ENCODE results near the gene THUMPD3. TPM values are rescaled to one million over a fixed set of nuclear protein-coding genes. Genes with fewer than 3 reads are reported as not detected.
A peak's percentile ranks its signal among the peaks of the same experiment; 100 is the strongest.

The THUMPD3 gene
- 10 to 100 TPM; 16.2 to 36.6 (median 25.4) TPM for polyA plus RNA-seq
- long read RNA-seq, donor 1 = 0 reads
- long read RNA-seq, donor 2, partial matches to known transcripts = 0 of 3 reads
- long read RNA-seq, donor 2, other reads (novel, unspliced or antisense) = 0 of 3 reads
- long read RNA-seq, donor 3, partial matches to known transcripts = 16 of 18 reads
- long read RNA-seq, donor 3, other reads (novel, unspliced or antisense) = 0 of 18 reads
- long read RNA-seq, donor 4, partial matches to known transcripts = 0 of 1 reads
- long read RNA-seq, donor 4, other reads (novel, unspliced or antisense) = 0 of 1 reads
- long read RNA-seq, donor 5 = 0 reads
- long read RNA-seq, donor 6, partial matches to known transcripts = 0 of 1 reads
- long read RNA-seq, donor 6, other reads (novel, unspliced or antisense) = 0 of 1 reads
- long read RNA-seq, donor 7 = 0 reads
- long read RNA-seq, donor 8, partial matches to known transcripts = 0 of 2 reads
- long read RNA-seq, donor 8, other reads (novel, unspliced or antisense) = 0 of 2 reads
- long read RNA-seq, donor 9 = 0 reads
- long read RNA-seq, donor 10, partial matches to known transcripts = 0 of 2 reads
- long read RNA-seq, donor 10, other reads (novel, unspliced or antisense) = 0 of 2 reads

DNA sequence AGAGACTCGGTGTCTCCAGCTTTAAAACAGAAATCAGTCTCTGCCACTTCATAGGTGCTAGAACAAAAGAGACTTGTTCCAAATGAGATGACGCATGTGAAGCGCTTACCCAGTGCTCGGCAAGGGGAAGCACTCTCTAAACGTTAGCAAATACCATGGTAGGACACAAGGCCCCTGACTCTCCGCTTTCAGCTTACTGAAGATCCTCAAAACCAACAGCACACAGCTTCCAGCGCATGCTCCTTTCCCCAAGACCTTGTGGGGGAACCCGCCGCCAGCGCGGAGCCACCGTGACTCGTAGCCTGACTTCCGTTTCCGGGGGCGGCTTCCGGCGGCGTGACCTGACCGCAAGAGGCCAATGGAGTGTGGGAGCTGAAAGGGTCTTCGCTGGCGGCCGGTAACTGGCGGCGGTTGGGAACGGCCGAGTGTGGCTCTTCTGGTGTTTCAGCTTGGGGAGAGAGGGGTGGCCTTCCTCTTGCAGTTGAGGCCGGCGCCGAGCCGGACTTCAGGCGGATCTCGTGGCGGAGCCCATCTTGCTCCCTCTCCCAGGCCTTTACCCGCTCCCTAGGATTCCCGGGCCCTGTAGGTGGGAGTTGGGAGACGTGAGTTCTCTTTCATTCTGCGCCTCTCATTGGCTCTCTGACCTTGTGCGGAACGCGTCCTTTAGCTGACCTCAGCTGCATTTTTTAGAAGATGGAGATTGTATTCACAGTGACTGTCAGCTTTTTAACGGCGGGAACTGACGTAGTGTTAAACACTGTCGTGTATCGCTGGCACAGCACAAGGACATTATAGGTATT lies at the start of gene THUMPD3:
TSS of gene THUMPD3 (plus strand) at position 324 of the 800 bp plus-strand sequence. CDS start 2,015 bp downstream, outside the sequence.
- peaks cover 0 to 5% (median 3%) of the 10 kb centered on the region in 3 donors for H3K4me1 ChIP-seq (ENCODE audit: control insufficient read depth in 3 of 3, insufficient read depth in 2 of 3, low read depth in 1 of 3, low read length in 2 of 3)
- no peaks in the 10 kb centered on the region for H3K9me3 ChIP-seq (ENCODE audit: control insufficient read depth in 2 of 2, insufficient read depth in 1 of 2, low read depth in 1 of 2, low read length in 1 of 2)
- peak within 1 kb of the TSS; percentile 74 to 94 (median 86) for H3K27ac ChIP-seq (ENCODE audit: low read depth in 1 of 3, low read length in 2 of 3)
- 0 to 2% (median 1%) methylated on average over 46 of the region's 46 CpGs for WGBS, 3 donors
- H3K27me3 ChIP-seq (ENCODE audit: control insufficient read depth in 3 of 3, insufficient read depth in 3 of 3, low read length in 3 of 3) = no peaks in the 10 kb centered on the region
- peaks cover 0 to 5% (median 0%) of the 10 kb centered on the region in 3 donors for H3K36me3 ChIP-seq (ENCODE audit: control insufficient read depth in 3 of 3, insufficient read depth in 2 of 3, low read depth in 1 of 3, low read length in 3 of 3)
- H3K4me3 ChIP-seq (ENCODE audit: low read depth in 1 of 3, low read length in 3 of 3) = peak within 1 kb of the TSS; percentile 60 to 75 (median 73)
- peak; percentile 87 to 96 for DNase-seq
- FAIRE-seq = no peak

DNA sequence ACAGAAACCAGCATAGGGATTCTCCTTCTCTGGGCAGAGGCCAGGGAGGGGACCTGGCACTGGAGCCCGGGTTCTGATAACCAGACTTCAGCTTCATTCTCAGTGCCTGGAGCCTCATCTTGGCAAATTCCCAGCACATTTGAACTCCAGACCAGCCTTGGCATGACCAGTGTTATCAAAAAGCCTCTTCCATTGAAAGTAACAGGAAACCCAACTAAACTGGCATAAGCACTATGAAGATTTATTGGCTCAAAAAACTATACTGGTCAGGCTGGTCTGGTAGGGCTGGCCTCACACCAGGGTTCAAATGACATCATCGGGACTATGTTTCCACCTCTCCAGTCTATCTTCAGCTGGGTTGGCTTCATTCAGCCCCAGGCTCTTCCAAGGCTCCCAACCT lies 48.1 kb upstream of the THUMPD3 start:
- no peak overlapping the region for H3K27ac ChIP-seq (ENCODE audit: low read depth in 1 of 3, low read length in 2 of 3)
- WGBS, 3 donors = 7 to 56% (median 41%) methylated on average over 2 of the region's 2 CpGs
- FAIRE-seq (no peak), DNase-seq (no peak)
- no peaks in the 10 kb centered on the region for H3K9me3 ChIP-seq (ENCODE audit: control insufficient read depth in 2 of 2, insufficient read depth in 1 of 2, low read depth in 1 of 2, low read length in 1 of 2)
- H3K4me3 ChIP-seq (ENCODE audit: low read depth in 1 of 3, low read length in 3 of 3) = no peak overlapping the region
- H3K4me1 ChIP-seq (ENCODE audit: control insufficient read depth in 3 of 3, insufficient read depth in 2 of 3, low read depth in 1 of 3, low read length in 2 of 3) = peaks cover 0 to 10% (median 0%) of the 10 kb centered on the region in 3 donors
- H3K36me3 ChIP-seq (ENCODE audit: control insufficient read depth in 3 of 3, insufficient read depth in 2 of 3, low read depth in 1 of 3, low read length in 3 of 3) = no peaks in the 10 kb centered on the region
- no peaks in the 10 kb centered on the region for H3K27me3 ChIP-seq (ENCODE audit: control insufficient read depth in 3 of 3, insufficient read depth in 3 of 3, low read length in 3 of 3)

GRCh38 chr3:9316881-9317361 lies 45.9 kb upstream of the THUMPD3 start:
- WGBS, 3 donors = 26 to 30% (median 28%) methylated on average over 13 of the region's 13 CpGs

DNA sequence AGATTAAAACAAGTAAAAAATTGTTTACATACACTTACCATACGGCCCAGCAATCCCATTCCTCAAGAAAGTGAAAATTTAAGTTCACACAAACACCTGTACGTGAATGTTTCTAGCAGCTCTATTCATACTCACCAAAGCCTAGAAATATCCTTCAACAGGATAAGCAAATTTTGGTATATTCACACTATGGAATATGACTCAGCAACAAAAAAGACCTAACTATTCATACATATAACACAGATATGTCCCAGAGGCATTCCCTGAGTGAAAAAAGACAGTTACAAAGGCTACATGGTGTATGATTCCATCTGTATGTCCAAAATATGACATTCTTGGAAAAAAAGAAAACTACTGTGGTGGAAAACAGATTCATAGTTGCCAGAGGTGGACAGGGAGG lies 40.1 kb upstream of the THUMPD3 start:
- DNase-seq (no peak), FAIRE-seq (no peak)
- Histone ChIP-seq H3K4me1 (ENCODE audit: control insufficient read depth in 3 of 3, insufficient read depth in 2 of 3, low read depth in 1 of 3, low read length in 2 of 3) (no peaks in the 10 kb centered on the region), H3K4me3 (ENCODE audit: low read depth in 1 of 3, low read length in 3 of 3) (no peak overlapping the region), H3K27ac (ENCODE audit: low read depth in 1 of 3, low read length in 2 of 3) (no peak overlapping the region), H3K36me3 (ENCODE audit: control insufficient read depth in 3 of 3, insufficient read depth in 2 of 3, low read depth in 1 of 3, low read length in 3 of 3) (no peaks in the 10 kb centered on the region), H3K9me3 (ENCODE audit: control insufficient read depth in 2 of 2, insufficient read depth in 1 of 2, low read depth in 1 of 2, low read length in 1 of 2) (peaks cover 0 to 2% of the 10 kb centered on the region in 2 donors), H3K27me3 (ENCODE audit: control insufficient read depth in 3 of 3, insufficient read depth in 3 of 3, low read length in 3 of 3) (no peaks in the 10 kb centered on the region)
- WGBS, 3 donors = 89 to 98% (median 95%) methylated on average over 2 of the region's 2 CpGs

More at GRCh38 chr3:9316881-9317361, 45.9 kb upstream of the THUMPD3 start:
- peak; percentile 34 to 63 for DNase-seq
- Histone ChIP-seq H3K4me1 (ENCODE audit: control insufficient read depth in 3 of 3, insufficient read depth in 2 of 3, low read depth in 1 of 3, low read length in 2 of 3) (peaks cover 0 to 5% (median 0%) of the 10 kb centered on the region in 3 donors), H3K9me3 (ENCODE audit: control insufficient read depth in 2 of 2, insufficient read depth in 1 of 2, low read depth in 1 of 2, low read length in 1 of 2) (no peaks in the 10 kb centered on the region), H3K27me3 (ENCODE audit: control insufficient read depth in 3 of 3, insufficient read depth in 3 of 3, low read length in 3 of 3) (no peaks in the 10 kb centered on the region), H3K4me3 (ENCODE audit: low read depth in 1 of 3, low read length in 3 of 3) (peak overlapping the region in 2 of 3 donors; percentile 21 to 23), H3K27ac (ENCODE audit: low read depth in 1 of 3, low read length in 2 of 3) (peak overlapping the region in 2 of 3 donors; percentile 33 to 50), H3K36me3 (ENCODE audit: control insufficient read depth in 3 of 3, insufficient read depth in 2 of 3, low read depth in 1 of 3, low read length in 3 of 3) (no peaks in the 10 kb centered on the region)
- no peak for FAIRE-seq

- Histone ChIP-seq H3K4me1 (ENCODE audit: control insufficient read depth in 3 of 3, insufficient read depth in 2 of 3, low read depth in 1 of 3, low read length in 2 of 3) (no peaks in the 10 kb centered on the region), H3K27ac (ENCODE audit: low read depth in 1 of 3, low read length in 2 of 3) (no peak overlapping the region), H3K27me3 (ENCODE audit: control insufficient read depth in 3 of 3, insufficient read depth in 3 of 3, low read length in 3 of 3) (no peaks in the 10 kb centered on the region), H3K9me3 (ENCODE audit: control insufficient read depth in 2 of 2, insufficient read depth in 1 of 2, low read depth in 1 of 2, low read length in 1 of 2) (peaks cover 0 to 2% of the 10 kb centered on the region in 2 donors), H3K36me3 (ENCODE audit: control insufficient read depth in 3 of 3, insufficient read depth in 2 of 3, low read depth in 1 of 3, low read length in 3 of 3) (no peaks in the 10 kb centered on the region), H3K4me3 (ENCODE audit: low read depth in 1 of 3, low read length in 3 of 3) (no peak overlapping the region)
- WGBS, 3 donors = 64 to 77% (median 67%) methylated on average over 4 of the region's 4 CpGs
- FAIRE-seq (no peak), DNase-seq (no peak)
Observed at GRCh38 chr3:9324944-9325343, 37.9 kb upstream of the THUMPD3 start.

GRCh38 chr3:9327578-9327977 lies 35.3 kb upstream of the THUMPD3 start:
- H3K4me3 ChIP-seq (ENCODE audit: low read depth in 1 of 3, low read length in 3 of 3) = no peak overlapping the region
- no peak overlapping the region for H3K27ac ChIP-seq (ENCODE audit: low read depth in 1 of 3, low read length in 2 of 3)
- no peak for DNase-seq
- H3K9me3 ChIP-seq (ENCODE audit: control insufficient read depth in 2 of 2, insufficient read depth in 1 of 2, low read depth in 1 of 2, low read length in 1 of 2) = peaks cover 0 to 2% of the 10 kb centered on the region in 2 donors
- no peaks in the 10 kb centered on the region for H3K4me1 ChIP-seq (ENCODE audit: control insufficient read depth in 3 of 3, insufficient read depth in 2 of 3, low read depth in 1 of 3, low read length in 2 of 3)
- no peaks in the 10 kb centered on the region for H3K27me3 ChIP-seq (ENCODE audit: control insufficient read depth in 3 of 3, insufficient read depth in 3 of 3, low read length in 3 of 3)
- H3K36me3 ChIP-seq (ENCODE audit: control insufficient read depth in 3 of 3, insufficient read depth in 2 of 3, low read depth in 1 of 3, low read length in 3 of 3) = no peaks in the 10 kb centered on the region
- FAIRE-seq = no peak
- WGBS, 3 donors = 90 to 94% (median 92%) methylated on average over 1 of the region's 1 CpG

GRCh38 chr3:9330166-9330703 lies 32.6 kb upstream of the THUMPD3 start:
- H3K27ac ChIP-seq (ENCODE audit: low read depth in 1 of 3, low read length in 2 of 3) = no peak overlapping the region
- FAIRE-seq (no peak), DNase-seq (no peak)
- no peak overlapping the region for H3K4me3 ChIP-seq (ENCODE audit: low read depth in 1 of 3, low read length in 3 of 3)
- 61 to 67% (median 67%) methylated on average over 7 of the region's 7 CpGs for WGBS, 3 donors
- no peaks in the 10 kb centered on the region for H3K4me1 ChIP-seq (ENCODE audit: control insufficient read depth in 3 of 3, insufficient read depth in 2 of 3, low read depth in 1 of 3, low read length in 2 of 3)
- no peaks in the 10 kb centered on the region for H3K27me3 ChIP-seq (ENCODE audit: control insufficient read depth in 3 of 3, insufficient read depth in 3 of 3, low read length in 3 of 3)
- H3K9me3 ChIP-seq (ENCODE audit: control insufficient read depth in 2 of 2, insufficient read depth in 1 of 2, low read depth in 1 of 2, low read length in 1 of 2) = peaks cover 0 to 2% of the 10 kb centered on the region in 2 donors
- no peaks in the 10 kb centered on the region for H3K36me3 ChIP-seq (ENCODE audit: control insufficient read depth in 3 of 3, insufficient read depth in 2 of 3, low read depth in 1 of 3, low read length in 3 of 3)

DNA sequence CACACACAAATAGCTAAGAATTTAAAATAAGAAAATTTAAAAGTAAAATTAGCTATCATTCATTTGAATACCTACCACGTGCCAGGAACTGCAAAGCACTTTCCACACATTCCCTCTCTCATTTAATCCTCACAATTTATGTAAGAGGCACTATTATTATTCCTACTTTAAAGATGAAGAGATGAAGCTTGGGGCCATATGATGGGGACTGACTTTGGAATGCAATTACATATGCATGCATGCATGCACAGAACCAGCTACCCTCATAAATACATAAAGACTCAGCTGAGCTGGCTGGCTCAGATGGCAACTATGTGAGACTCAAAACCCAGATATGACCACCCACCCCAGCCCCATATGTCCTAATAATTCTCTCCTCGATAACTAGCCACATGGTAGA lies 31.7 kb upstream of the THUMPD3 start:
- Histone ChIP-seq H3K4me3 (ENCODE audit: low read depth in 1 of 3, low read length in 3 of 3) (no peak overlapping the region), H3K36me3 (ENCODE audit: control insufficient read depth in 3 of 3, insufficient read depth in 2 of 3, low read depth in 1 of 3, low read length in 3 of 3) (no peaks in the 10 kb centered on the region), H3K27me3 (ENCODE audit: control insufficient read depth in 3 of 3, insufficient read depth in 3 of 3, low read length in 3 of 3) (no peaks in the 10 kb centered on the region), H3K27ac (ENCODE audit: low read depth in 1 of 3, low read length in 2 of 3) (no peak overlapping the region), H3K4me1 (ENCODE audit: control insufficient read depth in 3 of 3, insufficient read depth in 2 of 3, low read depth in 1 of 3, low read length in 2 of 3) (no peaks in the 10 kb centered on the region), H3K9me3 (ENCODE audit: control insufficient read depth in 2 of 2, insufficient read depth in 1 of 2, low read depth in 1 of 2, low read length in 1 of 2) (peaks cover 0 to 2% of the 10 kb centered on the region in 2 donors)
- FAIRE-seq (no peak), DNase-seq (no peak)
- WGBS, 3 donors = 63 to 90% (median 73%) methylated on average over 2 of the region's 2 CpGs
